Liver (tissue), 9 donors: ENCODE measurements around the gene RIMBP2. TPM values are rescaled to one million over a fixed set of nuclear protein-coding genes. Genes with fewer than 3 reads are reported as not detected.

Source experiments
- DNase-seq: peaks from one replicate; pipeline ENCODE4 v3.0.0-alpha.2; 2017; ENCODE audit warnings: low spot score
- H3K27ac ChIP-seq, 2 donors: one replicate each; pipeline ENCODE4 v1.7.0; 2013; ENCODE audit warnings: inconsistent platforms in 2 of 2, low read length in 2 of 2, control low read depth in 1 of 2, low read depth in 1 of 2, mild to moderate bottlenecking in 1 of 2
- H3K27me3 ChIP-seq, 4 donors: one replicate each; pipeline versions ENCODE4 v1.6.1 to v1.7.0; 2013; ENCODE audit warnings: low read length in 3 of 4, inconsistent platforms in 1 of 4, mild to moderate bottlenecking in 1 of 4, moderate library complexity in 1 of 4; ENCODE audit not compliant: control insufficient read depth in 4 of 4, insufficient read depth in 4 of 4
- H3K36me3 ChIP-seq, 4 donors: one replicate each; pipeline versions ENCODE4 v1.6.1 to v1.7.0; 2013; ENCODE audit warnings: low read length in 3 of 4, mild to moderate bottlenecking in 3 of 4, low read depth in 1 of 4, moderate library complexity in 1 of 4; ENCODE audit not compliant: control insufficient read depth in 4 of 4, insufficient read depth in 3 of 4
- H3K4me1 ChIP-seq, 4 donors: one replicate each; pipeline versions ENCODE4 v1.6.1 to v1.7.0; 2013; ENCODE audit warnings: low read length in 3 of 4, mild to moderate bottlenecking in 3 of 4, moderate library complexity in 1 of 4; ENCODE audit not compliant: control insufficient read depth in 4 of 4, insufficient read depth in 4 of 4
- H3K4me3 ChIP-seq, 3 donors: one replicate each; pipeline versions ENCODE4 v1.6.1 to v1.7.0; 2013; ENCODE audit warnings: low read length in 3 of 3, control low read depth in 1 of 3, low read depth in 1 of 3, mild to moderate bottlenecking in 1 of 3
- H3K9ac ChIP-seq, 2 donors: one replicate each; pipeline ENCODE4 v1.7.0; 2013; ENCODE audit warnings: low read length in 2 of 2, mild to moderate bottlenecking in 2 of 2, moderate library complexity in 2 of 2, control low read depth in 1 of 2, low read depth in 1 of 2
- H3K9me3 ChIP-seq, 4 donors: one replicate each; pipeline versions ENCODE4 v1.6.1 to v1.7.0; 2013; ENCODE audit warnings: low read length in 3 of 4; ENCODE audit not compliant: control insufficient read depth in 4 of 4
- ATF3 ChIP-seq: IDR thresholded peaks from 2 replicates; pipeline ENCODE4 v1.6.1; 2016; ENCODE audit warnings: antibody characterized with exemption
- CTCF ChIP-seq: fragments of 150-350 bp; IDR thresholded peaks from 2 replicates; pipeline ENCODE4 v1.5.1; 2017; ENCODE audit warnings: improper control_type of control experiment, low read depth, low read length; ENCODE audit not compliant: missing input control
- EGR1 ChIP-seq, 2 donors: IDR thresholded peaks; 2 replicates each; pipeline ENCODE4 v1.6.1; 2016 to 2018; ENCODE audit warnings: antibody characterized with exemption in 2 of 2, low read depth in 2 of 2
- FOXA1 ChIP-seq: IDR thresholded peaks from 2 replicates; pipeline ENCODE4 v1.6.1; 2016; ENCODE audit warnings: antibody characterized with exemption
- FOXA2 ChIP-seq: IDR thresholded peaks from 2 replicates; pipeline ENCODE4 v1.6.1; 2016; ENCODE audit warnings: antibody characterized with exemption
- GABPA ChIP-seq, 2 donors: IDR thresholded peaks in 1 of 2; conservative IDR thresholded peaks in 1 of 2; 2 replicates each; pipeline ENCODE4 v1.6.1; 2016; ENCODE audit warnings: antibody characterized with exemption in 2 of 2, mild to moderate bottlenecking in 1 of 2, moderate library complexity in 1 of 2
- HNF4A ChIP-seq, 2 donors: conservative IDR thresholded peaks; 2 replicates each; pipeline ENCODE4 v1.6.1; 2016; ENCODE audit warnings: antibody characterized with exemption in 2 of 2, mild to moderate bottlenecking in 2 of 2
- HNF4G ChIP-seq: IDR thresholded peaks from 2 replicates; pipeline ENCODE4 v1.6.1; 2016; ENCODE audit warnings: antibody characterized with exemption
- JUND ChIP-seq, 2 donors: IDR thresholded peaks; 2 replicates each; pipeline ENCODE4 v1.6.1; 2016; ENCODE audit warnings: antibody characterized with exemption in 2 of 2
- MAX ChIP-seq: IDR thresholded peaks from 2 replicates; pipeline ENCODE4 v1.6.1; 2016; ENCODE audit warnings: antibody characterized with exemption
- SP1 ChIP-seq: IDR thresholded peaks from 2 replicates; pipeline ENCODE4 v1.6.1; 2018; ENCODE audit warnings: antibody characterized with exemption, mild to moderate bottlenecking
- TAF1 ChIP-seq: conservative IDR thresholded peaks from 2 replicates; pipeline ENCODE4 v1.6.1; 2016; ENCODE audit warnings: antibody characterized with exemption, mild to moderate bottlenecking
- YY1 ChIP-seq: IDR thresholded peaks from 2 replicates; pipeline ENCODE4 v1.6.1; 2016; ENCODE audit warnings: antibody characterized with exemption, mild to moderate bottlenecking
- ZBTB33 ChIP-seq: IDR thresholded peaks from 2 replicates; pipeline ENCODE4 v1.6.1; 2016; ENCODE audit warnings: antibody characterized with exemption
- WGBS: extraction: QIAGEN DNeasy Blood & Tissue Kit; methylation state at CpG from one replicate; pipeline ENCODE4 v1.1.7; 2013; 5-methylcytosine and 5-hydroxymethylcytosine counted together
- polyA plus RNA-seq, 2 donors: library from polyadenylated mRNA; stranded (reverse) in 1 of 2; unstranded in 1 of 2; fragments of 200-250 nt in 1 of 2; fragments of >200 nt in 1 of 2; fragmentation: Nextera tagmentation in 1 of 2; extraction: Ambion mirVana in 1 of 2; gene quantifications; one replicate each; pipeline versions ENCODE4 v1.2.1 to v1.2.3, GENCODE V29; 2013 to 2015
- total RNA-seq, 2 donors: library from RNA; depleted of rRNA; stranded (reverse); fragments of >200 nt; gene quantifications; one replicate each; pipeline ENCODE4 v1.2.3, GENCODE V29; 2014
- TF ChIP-seq, protein P1 (sequence below): IDR thresholded peaks from 2 replicates; pipeline ENCODE4 v1.6.1; 2016; ENCODE audit warnings: antibody characterized with exemption, mild to moderate bottlenecking
- donor health status: healthy.
- donor health status: healthy.
- donor health status: healthy.
- donor health status: healthy.
- donor health status: healthy.

Gene RIMBP2
- total and polyA plus RNA-seq, 4 donors: 0.01 to 0.17 (median 0.09) TPM; not detected in 1

DNA sequence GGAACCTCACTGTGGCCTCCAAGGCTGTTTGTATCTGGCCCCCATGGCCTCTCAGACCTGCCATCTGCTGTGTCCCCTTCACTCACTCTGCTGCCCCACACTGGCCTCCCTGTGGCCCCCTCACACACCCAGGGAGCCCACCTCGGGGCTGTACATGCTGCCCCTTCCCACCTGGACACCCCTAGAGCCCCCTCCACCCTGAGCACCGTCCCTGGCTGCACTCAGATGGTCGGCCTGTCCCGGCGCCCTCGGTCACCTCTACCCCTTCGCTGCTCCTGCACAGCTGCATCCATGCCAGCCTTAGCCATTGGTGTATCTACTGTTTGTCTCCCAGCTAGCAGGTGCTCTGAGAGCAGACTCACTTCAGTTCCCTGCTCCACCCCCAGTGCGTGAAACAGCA, 144.4 kb downstream of the RIMBP2 start:
- WGBS: 83% methylated on average over 8 of the region's 8 CpGs
- H3K27me3 ChIP-seq: peaks cover 0 to 4% (median 0%) of the 10 kb centered on the region in 4 donors
- no peak overlapping the region for H3K4me3 ChIP-seq
- H3K9me3 ChIP-seq: peaks cover 0 to 3% (median 1%) of the 10 kb centered on the region in 4 donors
- H3K27ac ChIP-seq: no peak overlapping the region
- TF ChIP-seq SP1: no peak
- TF ChIP-seq HNF4G: no peak
- TF ChIP-seq JUND (IDR thresholded peaks at IDR 0.05): no peak
- no peak for TF ChIP-seq CTCF
- TF ChIP-seq, protein P1, sequence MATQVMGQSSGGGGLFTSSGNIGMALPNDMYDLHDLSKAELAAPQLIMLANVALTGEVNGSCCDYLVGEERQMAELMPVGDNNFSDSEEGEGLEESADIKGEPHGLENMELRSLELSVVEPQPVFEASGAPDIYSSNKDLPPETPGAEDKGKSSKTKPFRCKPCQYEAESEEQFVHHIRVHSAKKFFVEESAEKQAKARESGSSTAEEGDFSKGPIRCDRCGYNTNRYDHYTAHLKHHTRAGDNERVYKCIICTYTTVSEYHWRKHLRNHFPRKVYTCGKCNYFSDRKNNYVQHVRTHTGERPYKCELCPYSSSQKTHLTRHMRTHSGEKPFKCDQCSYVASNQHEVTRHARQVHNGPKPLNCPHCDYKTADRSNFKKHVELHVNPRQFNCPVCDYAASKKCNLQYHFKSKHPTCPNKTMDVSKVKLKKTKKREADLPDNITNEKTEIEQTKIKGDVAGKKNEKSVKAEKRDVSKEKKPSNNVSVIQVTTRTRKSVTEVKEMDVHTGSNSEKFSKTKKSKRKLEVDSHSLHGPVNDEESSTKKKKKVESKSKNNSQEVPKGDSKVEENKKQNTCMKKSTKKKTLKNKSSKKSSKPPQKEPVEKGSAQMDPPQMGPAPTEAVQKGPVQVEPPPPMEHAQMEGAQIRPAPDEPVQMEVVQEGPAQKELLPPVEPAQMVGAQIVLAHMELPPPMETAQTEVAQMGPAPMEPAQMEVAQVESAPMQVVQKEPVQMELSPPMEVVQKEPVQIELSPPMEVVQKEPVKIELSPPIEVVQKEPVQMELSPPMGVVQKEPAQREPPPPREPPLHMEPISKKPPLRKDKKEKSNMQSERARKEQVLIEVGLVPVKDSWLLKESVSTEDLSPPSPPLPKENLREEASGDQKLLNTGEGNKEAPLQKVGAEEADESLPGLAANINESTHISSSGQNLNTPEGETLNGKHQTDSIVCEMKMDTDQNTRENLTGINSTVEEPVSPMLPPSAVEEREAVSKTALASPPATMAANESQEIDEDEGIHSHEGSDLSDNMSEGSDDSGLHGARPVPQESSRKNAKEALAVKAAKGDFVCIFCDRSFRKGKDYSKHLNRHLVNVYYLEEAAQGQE: no peak
- no peak for TF ChIP-seq YY1
- no peak for TF ChIP-seq FOXA2
- no peak for TF ChIP-seq ATF3
- TF ChIP-seq ZBTB33: no peak
- TF ChIP-seq HNF4A (conservative IDR thresholded peaks at IDR 0.05): no peak
- no peak for TF ChIP-seq GABPA (IDR thresholded peaks at IDR 0.05 in 1 of 2, conservative IDR thresholded peaks at IDR 0.05 in 1 of 2)
- no peak for TF ChIP-seq TAF1
- no peaks in the 10 kb centered on the region for H3K4me1 ChIP-seq
- no peaks in the 10 kb centered on the region for H3K36me3 ChIP-seq
- no peak for DNase-seq
- no peak overlapping the region for H3K9ac ChIP-seq

DNA sequence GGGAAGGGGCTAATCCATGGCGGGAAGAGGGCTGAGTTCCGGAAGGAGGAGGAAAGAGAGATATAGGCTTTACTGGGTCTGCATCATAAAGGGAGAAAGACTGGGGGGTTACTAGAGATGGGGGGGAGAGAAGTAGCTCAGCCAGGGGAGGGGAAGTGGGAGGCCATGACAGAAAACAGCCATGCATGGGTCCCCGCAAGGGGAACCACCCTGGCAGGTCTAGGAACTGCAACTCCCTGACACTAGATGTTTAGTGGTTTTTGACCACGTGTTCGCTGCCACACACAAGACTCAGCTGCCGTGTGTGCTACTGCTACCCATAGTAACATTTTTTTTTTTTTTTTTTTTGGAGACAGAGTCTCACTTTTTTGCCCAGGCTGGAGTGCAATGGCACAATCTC, 145.0 kb downstream of the RIMBP2 start:
- WGBS: 82% methylated on average over 6 of the region's 6 CpGs
- Histone ChIP-seq H3K9ac (no peak overlapping the region), H3K4me1 (no peaks in the 10 kb centered on the region), H3K36me3 (no peaks in the 10 kb centered on the region), H3K9me3 (peaks cover 2 to 10% (median 5%) of the 10 kb centered on the region in 4 donors), H3K27ac (no peak overlapping the region), H3K27me3 (peaks cover 0 to 4% (median 0%) of the 10 kb centered on the region in 4 donors), H3K4me3 (no peak overlapping the region)
- DNase-seq: no peak
- TF ChIP-seq FOXA2 (no peak), JUND (IDR thresholded peaks at IDR 0.05) (no peak), ZBTB33 (no peak), CTCF (no peak), ATF3 (no peak), EGR1 (IDR thresholded peaks at IDR 0.05; ENCODE audit: low read depth in 2 of 2) (no peak), YY1 (no peak), MAX (no peak), TAF1 (no peak), FOXA1 (no peak), HNF4G (no peak)
